HG02884 (cell line): Measurements from ENCODE around the gene APPL2.
"Not testable (repeated sequence)": the region's sequence is repeated elsewhere in the genome, so short reads cannot be mapped to it uniquely, and the experiment has no call there.

ENCODE experiments used
- ATAC-seq: cut with Tn5 transposase; IDR thresholded peaks from one replicate; pipeline ENCODE4 v1.9.1; 2021; ENCODE audit warnings: mild to moderate bottlenecking, moderate library complexity; ENCODE audit not compliant: unreplicated experiment

The APPL2 gene

GRCh38 chr12:105200385-105200784 lies 35.6 kb downstream of the APPL2 start:
- no peak for ATAC-seq

GRCh38 chr12:105198961-105199360 lies 37.0 kb downstream of the APPL2 start:
- ATAC-seq: no peak

- ATAC-seq: no peak
Observed at GRCh38 chr12:105196090-105196489, 39.9 kb downstream of the APPL2 start.

- ATAC-seq: no peak
Observed at GRCh38 chr12:105194947-105195346, 41.0 kb downstream of the APPL2 start.

GRCh38 chr12:105192624-105193225 lies 43.2 kb downstream of the APPL2 start:
- no peak for ATAC-seq

- no peak for ATAC-seq
Observed at GRCh38 chr12:105190530-105190929, 45.4 kb downstream of the APPL2 start.

- ATAC-seq: no peak
Observed at GRCh38 chr12:105189293-105189692, 46.7 kb downstream of the APPL2 start.

- not testable (repeated sequence) for ATAC-seq
Observed at GRCh38 chr12:105183976-105184375, 52.0 kb downstream of the APPL2 start.

- not testable (repeated sequence) for ATAC-seq
Observed at GRCh38 chr12:105183406-105183805, 52.6 kb downstream of the APPL2 start.

GRCh38 chr12:105179114-105179513 lies 56.9 kb downstream of the APPL2 start:
- ATAC-seq: not testable (repeated sequence)

- no peak for ATAC-seq
Observed at GRCh38 chr12:105177208-105177607, 58.8 kb downstream of the APPL2 start.

GRCh38 chr12:105175397-105175990 lies 60.5 kb downstream of the APPL2 start:
- no peak for ATAC-seq

GRCh38 chr12:105171691-105172436 lies 64.1 kb downstream of the APPL2 start:
- no peak for ATAC-seq

- ATAC-seq: no peak
Observed at GRCh38 chr12:105170139-105170538, 65.8 kb downstream of the APPL2 start.

GRCh38 chr12:105168006-105168405 lies 68.0 kb downstream of the APPL2 start:
- ATAC-seq: no peak

GRCh38 chr12:105167346-105167745 lies 68.6 kb downstream of the APPL2 start:
- ATAC-seq: no peak

- ATAC-seq: no peak
Observed at GRCh38 chr12:105166736-105167135, 69.2 kb downstream of the APPL2 start.

- ATAC-seq: no peak
Observed at GRCh38 chr12:105164068-105164467, 71.9 kb downstream of the APPL2 start.

- ATAC-seq: no peak
Observed at GRCh38 chr12:105162174-105162573, 73.8 kb downstream of the APPL2 start.

GRCh38 chr12:105158876-105159275 lies 77.1 kb downstream of the APPL2 start:
- no peak for ATAC-seq

GRCh38 chr12:105157606-105158005 lies 78.4 kb downstream of the APPL2 start:
- ATAC-seq: no peak

- ATAC-seq: no peak
Observed at GRCh38 chr12:105156260-105156659, 79.7 kb downstream of the APPL2 start.
